NCI-H345 treated with DMSO at 0.1 percent for 48 hours (cell line): ENCODE data around the gene ANP32A.
"Not testable (repeated sequence)": the region's sequence is repeated elsewhere in the genome, so short reads cannot be mapped to it uniquely, and the experiment has no call there.

Source experiments
- DNase-seq: peaks from one replicate; lab custom pipeline; 2025; ENCODE audit not compliant: unreplicated experiment; lab: John Stamatoyannopoulos, UW

ANP32A gene

DNA sequence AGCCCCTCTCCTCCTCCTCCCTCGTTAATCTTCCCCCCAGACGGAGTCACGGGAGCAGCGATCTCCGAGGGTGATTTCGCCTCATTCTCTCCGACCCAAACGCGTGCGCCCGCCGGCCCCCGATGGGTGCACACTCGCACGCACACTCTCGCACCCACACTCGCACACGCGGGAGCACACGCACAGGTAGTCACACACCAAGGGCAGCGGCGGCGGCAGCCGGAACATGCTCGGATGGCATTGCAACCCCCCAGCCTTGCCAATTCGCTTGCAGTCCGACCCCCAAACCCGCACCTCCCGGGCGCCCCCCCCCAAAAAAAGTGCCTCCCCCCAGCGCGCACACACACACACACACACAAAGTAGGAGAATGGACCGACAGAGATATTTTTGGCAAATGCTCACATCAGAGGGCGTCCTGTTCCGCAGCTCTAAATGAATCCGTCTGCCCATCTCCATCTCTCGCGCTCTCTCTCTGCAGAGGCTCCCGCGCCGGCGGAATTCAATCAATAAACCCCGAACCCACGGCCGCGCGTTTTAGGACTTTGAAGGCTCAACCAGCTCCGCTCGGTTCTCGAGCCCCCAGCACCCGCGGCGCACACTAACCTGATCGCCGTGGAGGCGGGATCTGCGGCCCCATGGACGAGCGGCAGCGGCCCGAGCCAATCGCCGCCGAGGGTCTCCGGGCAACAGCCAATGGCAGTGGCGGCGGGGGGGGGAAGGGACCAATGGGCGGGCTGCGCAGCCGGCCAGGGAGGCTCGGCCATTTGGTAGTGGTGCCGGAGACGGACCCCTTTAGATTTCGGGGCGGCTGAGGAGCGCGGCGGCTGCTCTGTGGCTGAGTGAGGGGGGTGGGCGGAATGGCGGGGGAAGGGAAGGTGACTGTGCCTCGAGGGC lies at the start of gene ANP32A:
ANP32A (minus strand) TSS at position 601 of the 895 bp plus-strand sequence; CDS start at position 457, 144 bp downstream.
- DNase-seq: peak; percentile 61

DNA sequence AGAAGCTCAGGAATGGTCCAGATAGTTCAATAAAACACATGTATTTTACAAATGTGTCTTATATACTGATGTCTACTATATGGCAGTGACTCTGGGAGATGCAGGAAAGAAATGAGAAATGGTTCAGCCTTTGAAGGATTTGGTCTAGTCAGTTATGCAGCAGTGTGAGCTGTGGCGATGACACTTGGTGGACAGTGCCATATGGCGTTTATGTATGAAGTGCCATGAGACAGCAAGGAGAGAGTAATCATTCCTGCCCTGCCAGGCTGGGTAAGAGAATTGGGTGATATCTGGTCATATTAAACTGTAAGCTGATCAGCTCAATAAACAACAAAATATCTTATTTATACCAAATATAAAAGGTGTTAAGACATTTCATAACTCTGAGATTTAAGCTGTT lies 47.6 kb upstream of the ANP32A start:
- no peak for DNase-seq

DNA sequence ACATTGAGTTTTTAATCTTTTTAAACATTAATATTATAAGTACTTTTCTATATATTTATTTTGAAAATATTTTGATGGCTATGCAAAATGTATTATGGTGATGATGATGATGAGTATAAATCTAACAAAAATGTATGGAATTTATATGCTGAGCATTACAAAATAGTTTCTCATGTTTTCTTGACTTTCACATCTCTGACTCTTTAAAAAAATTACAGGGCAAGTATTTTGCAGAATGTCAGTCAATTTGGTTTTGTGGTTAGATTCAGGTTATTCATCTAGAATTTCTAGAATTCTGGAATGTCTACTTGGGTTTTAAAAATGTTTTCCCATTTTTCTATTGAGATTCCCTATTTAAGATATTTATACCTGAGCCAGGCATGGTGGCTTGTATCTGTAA lies 41.7 kb upstream of the ANP32A start:
- DNase-seq: no peak

DNA sequence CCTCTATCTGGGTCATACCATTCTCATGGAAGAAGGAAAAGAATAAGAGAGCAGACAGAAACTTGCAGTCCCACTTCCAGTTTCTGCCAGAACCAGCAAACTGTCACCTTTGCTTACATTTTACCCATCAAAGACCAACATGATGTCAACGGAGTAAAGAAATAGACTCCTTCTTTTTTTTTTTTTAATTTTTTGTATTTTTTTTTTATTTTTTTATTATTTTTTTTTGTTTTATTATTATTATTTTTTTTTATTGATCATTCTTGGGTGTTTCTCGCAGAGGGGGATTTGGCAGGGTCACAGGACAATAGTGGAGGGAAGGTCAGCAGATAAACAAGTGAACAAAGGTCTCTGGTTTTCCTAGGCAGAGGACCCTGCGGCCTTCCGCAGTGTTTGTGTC lies 38.0 kb upstream of the ANP32A start:
- DNase-seq: not testable (repeated sequence)

- DNase-seq: not testable (repeated sequence)
Observed at GRCh38 chr15:68857443-68857842, 36.7 kb upstream of the ANP32A start.

GRCh38 chr15:68852461-68852860 lies 31.8 kb upstream of the ANP32A start:
- no peak for DNase-seq

GRCh38 chr15:68851971-68852370 lies 31.3 kb upstream of the ANP32A start:
- no peak for DNase-seq

- no peak for DNase-seq
Observed at GRCh38 chr15:68849497-68849896, 28.8 kb upstream of the ANP32A start.

DNA sequence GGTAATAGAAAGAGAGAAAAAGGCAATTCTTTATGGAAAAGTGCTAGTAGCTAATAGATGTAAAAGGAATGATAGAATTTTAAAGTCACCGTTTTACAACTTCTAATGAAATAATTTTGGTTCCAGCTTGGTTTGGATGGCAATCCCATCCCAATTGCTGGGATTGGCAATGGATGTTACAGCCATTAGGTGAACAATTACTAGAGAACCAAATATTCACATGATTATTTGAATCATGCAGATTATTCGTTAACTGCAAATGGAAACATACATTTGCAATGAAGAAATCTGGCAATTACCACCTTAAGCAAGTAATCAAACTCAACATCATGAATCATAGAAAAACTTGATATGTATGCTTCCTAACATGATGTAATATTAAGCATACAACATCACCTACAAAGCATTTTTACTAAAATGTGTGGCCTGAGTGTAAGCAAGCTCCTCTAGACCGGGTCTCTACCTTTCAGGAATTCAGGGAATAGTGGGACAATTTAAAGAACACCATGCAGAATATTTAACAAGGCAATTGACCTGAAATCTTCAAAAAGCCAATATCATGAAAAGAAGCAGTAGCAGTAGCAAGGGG lies 26.2 kb upstream of the ANP32A start:
- DNase-seq: no peak

DNA sequence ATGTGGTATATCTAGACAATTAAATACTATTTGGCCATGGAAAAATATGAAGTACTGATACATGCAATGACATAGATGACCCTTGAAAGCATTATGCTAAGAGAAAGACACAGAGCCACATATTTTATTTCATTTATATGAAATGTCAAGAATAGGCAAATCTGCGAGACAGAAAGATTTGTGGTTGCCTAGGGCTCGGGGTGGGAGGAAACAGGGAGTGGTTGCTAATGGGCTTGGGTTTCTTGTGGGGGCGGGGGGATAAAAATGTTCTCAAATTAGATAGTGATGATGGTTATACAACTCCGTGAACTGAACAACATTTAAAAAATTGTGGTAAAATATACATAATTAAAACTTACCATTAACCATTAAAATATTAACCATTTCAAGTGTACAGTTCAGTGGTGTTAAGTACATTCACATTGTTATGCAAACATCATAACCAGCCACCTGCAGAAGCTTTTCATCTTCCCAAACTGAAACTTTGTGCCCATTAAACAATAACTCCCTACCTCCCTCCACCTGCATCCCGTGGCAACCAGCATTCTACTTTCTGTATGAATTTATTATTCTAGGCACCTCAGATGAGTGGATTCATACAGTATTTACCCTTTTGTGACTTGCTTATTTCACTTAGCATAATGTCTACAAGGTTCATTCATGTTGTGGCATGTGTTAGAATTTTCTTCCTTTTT lies 24.3 kb upstream of the ANP32A start:
- no peak for DNase-seq

DNA sequence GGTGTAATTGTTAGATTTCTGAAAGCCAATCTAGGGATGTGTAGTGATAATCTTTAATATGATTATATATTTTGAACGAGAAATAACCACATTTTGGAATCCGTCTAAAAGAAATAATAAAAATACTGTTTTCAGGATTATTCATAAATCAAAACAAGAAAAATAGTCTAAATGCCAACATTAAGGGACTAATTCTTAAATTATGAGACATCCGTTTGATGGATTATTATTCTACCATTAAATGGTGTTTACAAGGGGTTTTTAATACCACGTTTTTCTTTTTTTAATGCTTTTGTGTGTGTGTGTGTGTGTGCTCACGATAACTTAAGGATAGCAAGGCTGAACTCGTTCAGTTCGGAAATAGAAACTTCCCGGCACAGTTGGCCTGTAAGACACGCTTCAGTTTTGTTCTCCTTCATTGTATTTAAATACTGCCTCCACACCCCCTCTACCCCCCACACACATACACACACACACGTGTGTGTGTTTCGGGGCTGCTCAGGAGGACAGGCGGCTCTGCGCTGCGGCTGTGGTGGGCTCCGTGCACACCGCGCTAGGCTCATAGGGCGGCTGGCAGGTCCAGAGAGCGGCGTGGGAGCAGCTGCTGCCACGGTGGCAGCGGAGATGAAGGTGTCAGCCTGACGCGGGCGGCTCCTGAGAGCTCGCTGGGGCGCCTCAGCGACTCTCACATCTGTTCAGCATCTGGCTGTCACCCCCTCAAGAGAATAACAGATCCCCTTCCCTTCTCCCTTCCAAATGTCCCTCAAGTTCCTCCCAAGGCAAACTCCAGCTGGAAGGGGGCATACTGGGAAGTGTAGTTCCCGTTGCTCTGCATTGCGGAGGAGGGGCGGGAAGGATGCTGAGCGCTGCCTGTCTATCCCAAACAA lies 23.0 kb upstream of the ANP32A start:
- DNase-seq: peak; percentile 17

GRCh38 chr15:68842958-68843357 lies 22.3 kb upstream of the ANP32A start:
- no peak for DNase-seq

- DNase-seq: no peak
Observed at GRCh38 chr15:68834346-68834745, 13.7 kb upstream of the ANP32A start.

GRCh38 chr15:68833700-68834331 lies 13.1 kb upstream of the ANP32A start:
- no peak for DNase-seq

DNA sequence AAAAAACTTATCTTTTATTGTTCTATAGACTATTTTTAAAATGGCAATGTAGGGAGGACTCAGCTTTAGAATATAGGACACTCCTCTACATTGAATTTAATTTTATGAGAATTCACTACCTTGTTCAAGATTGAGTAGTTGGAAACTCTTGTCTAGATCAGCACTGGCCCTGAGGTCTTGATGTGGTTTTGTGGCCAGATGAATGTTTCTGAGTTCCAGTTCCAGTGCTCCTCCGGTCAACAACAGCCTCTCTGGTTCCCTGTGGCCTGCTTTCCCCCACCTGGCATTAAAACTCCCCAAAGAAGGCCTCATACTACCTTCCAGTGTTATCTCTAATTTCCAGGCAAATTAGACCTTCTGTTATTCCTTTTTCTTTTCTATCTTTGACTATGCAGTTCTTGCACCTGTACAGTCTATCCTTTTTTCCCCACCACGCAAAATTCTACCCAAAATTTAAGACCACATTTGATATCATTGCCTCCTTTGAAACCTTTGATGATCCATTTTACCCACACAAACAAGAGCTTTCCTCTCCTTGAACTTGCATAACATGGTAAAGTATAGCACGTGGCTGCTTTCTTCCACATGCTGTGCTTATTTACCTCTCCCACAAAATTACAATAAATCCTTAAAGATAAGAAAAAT lies 9.6 kb upstream of the ANP32A start:
- DNase-seq: no peak

DNA sequence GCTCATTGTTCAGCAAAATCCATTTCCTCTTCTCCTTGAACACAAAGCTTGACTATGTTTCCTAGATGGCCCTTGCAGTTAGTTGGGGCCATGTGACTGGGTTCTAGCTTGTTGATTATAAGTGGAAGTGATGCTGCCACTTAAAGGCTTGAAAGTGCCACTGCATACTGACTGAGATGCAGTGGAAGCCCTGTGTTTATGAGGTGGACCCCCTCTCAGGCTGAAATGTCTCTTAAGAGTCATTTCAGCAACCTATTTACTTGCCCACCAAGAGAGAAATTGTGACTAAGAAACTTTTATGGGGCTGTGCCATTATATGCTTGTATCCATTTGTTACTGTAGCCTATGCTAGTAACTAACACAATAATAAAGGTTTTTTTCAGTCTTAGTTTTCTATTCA lies 8.4 kb upstream of the ANP32A start:
- DNase-seq: no peak

- no peak for DNase-seq
Observed at GRCh38 chr15:68823561-68823960, 2.9 kb upstream of the ANP32A start.

DNA sequence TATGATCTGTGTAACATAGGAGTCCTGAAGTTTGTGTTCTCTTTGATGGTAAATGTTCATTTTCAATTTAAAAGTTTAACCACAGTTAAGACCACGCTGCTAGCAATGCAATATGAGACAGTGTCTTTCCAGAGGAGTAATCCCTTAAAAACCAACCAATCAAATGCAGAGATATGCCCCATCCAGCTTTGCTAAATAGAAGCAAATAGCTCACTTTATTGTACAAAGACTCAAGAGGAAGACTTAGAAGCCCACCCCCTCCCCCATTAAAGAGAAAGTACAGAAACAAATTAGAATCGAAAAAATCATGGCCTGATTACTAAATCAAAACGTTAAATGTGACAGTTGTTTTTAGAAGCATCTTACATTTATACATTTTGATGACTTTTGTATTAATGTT lies 2.1 kb upstream of the ANP32A start:
- no peak for DNase-seq

GRCh38 chr15:68821841-68822381 lies 1.2 kb upstream of the ANP32A start:
- no peak for DNase-seq
